Non-pigmented ciliary epithelial cell (primary cell): ENCODE data around the gene SAAL1.
A peak's percentile ranks its signal among the peaks of the same experiment; 100 is the strongest.

Source experiments
- DNase-seq: peaks from one replicate; pipeline ENCODE4 v3.0.0-alpha.2; 2010; ENCODE audit warnings: low read depth

SAAL1 gene

DNA sequence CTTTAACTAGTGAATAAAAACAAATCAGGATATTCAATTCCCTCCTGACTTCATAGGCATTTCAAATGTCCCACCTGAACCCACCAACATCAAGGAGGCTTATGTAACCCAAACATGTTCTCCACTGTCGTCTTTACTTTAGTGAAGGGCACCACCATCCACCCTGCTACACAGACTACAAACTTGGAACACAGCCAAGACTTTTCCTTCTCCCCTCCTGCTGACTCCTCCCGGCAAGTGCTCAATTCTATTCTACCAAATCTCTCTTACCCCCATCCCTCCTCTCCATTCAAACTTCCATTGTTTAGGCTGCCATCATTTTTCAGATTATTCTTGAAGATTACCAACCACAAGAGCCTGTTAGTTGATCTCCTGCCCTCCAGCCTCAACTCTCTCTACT is 24.3 kb downstream of the SAAL1 start:
- DNase-seq, result no peak

GRCh38 chr11:18080451-18080850 is 25.4 kb downstream of the SAAL1 start:
- no peak for DNase-seq

DNA sequence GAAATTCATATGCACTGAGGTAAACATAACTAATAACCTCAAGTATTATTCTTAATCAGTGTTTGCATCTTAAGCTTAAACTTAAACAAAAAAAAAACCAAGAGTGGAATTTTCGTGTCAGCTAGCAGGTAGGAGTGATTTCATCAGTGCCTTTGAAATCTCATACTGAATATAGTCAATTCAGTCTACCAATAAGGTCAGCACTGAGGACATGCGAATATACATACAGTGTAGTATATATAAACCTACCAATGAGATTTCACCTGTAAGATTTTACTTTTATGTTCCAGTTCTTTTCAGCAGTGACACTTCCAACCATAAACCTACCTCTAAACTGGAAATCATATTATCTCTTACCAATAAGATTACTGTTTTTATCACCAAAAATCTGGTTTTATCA is 27.0 kb downstream of the SAAL1 start:
- DNase-seq, result no peak

GRCh38 chr11:18075444-18075843 is 30.4 kb downstream of the SAAL1 start:
- DNase-seq, result no peak

DNA sequence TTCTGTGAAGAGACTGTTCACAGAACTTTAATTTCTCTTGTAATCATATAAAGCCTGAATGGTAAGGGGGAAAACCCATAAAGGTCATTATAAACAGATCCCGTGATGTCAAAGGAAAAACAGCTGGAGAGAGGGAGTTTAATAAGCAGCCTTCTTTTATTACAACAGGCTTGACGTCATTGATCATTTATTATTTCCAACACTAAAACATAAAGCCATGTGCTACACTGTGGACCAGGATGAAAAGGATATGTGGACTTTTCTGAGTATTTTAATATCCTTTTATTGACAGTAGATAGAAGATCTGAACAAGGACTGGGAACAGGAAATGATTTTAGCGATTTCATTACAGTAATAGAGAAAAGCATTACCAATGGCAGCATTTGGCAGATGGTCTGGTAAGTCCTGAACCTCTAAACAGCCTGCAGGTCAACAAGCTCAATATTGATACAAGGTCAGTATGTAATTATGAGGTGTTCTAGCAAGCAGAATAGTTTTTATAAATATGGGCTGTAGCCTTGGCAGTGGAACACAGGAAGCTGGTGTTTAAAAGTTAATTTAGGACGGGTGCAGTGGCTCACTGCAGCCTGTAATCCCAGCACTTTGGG is 34.7 kb downstream of the SAAL1 start:
- DNase-seq, result no peak

DNA sequence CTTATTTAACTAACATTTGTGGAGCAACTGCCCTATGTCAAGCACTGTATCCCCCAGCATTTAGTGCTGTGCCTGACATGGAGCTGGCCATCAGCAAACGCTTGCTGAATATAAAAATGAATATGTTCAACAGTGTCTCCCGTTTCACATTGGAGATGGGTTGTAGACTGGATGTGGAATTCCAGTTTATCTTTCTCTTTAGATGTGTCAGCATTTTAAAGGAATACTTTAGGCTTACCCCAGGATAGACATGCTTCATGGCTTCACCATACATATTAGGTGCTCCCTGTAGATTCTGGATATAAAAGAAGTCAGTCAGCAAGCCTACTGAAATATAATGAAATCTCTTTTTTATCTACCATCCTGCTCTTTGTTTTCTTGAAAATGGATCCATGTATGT is 38.5 kb downstream of the SAAL1 start:
- DNase-seq, result no peak

GRCh38 chr11:18066626-18067025 is 39.3 kb downstream of the SAAL1 start:
- DNase-seq, result no peak

DNA sequence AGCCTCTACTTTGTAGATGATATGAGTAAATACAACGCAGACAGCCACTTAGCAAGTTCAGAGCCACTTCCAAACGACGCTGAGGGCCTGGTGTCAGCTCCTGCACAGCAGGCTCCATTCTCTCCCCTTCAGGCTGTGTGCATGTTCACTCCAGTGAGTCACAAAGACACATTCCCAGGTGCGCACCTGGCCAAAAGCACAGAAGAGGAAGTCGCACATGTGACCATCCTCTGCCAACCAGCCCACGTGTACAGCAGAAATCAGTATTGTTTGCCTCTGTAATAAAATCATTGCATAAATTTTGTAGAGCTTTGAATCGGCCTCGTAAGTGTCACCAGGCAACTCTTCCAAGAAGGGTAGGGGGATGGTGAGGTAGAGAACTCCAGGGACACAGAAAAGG is 40.3 kb downstream of the SAAL1 start:
- DNase-seq, result no peak

- DNase-seq, result no peak
Measured at GRCh38 chr11:18064450-18065054, 41.3 kb downstream of the SAAL1 start.

DNA sequence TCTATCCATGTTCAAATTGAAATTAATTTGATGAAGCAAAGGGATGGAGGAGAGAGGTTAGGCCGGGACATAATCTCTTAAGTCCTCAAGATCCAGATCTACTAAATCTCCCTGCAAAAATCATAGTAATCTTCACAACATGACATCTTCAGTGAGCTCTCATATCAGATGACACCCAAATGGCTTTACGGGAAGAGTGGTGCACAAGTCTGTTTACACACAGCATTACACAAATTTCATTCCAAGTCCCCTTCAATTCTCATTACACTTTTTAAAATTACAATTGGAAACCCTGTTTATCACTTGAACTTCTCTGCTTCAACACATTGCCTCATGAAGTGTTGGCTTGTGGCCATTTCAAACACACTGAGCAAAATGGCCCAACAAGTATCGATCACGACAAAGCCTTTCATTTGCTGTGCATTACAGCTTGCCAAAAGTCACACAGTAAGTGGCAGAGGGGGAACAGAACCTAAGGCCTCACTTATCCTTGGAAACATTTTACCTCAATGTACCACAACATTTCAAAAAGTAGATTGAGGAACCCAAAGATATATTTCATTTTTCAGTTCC is 41.9 kb downstream of the SAAL1 start:
- no peak for DNase-seq

GRCh38 chr11:18063125-18063524 is 42.8 kb downstream of the SAAL1 start:
- no peak for DNase-seq

DNA sequence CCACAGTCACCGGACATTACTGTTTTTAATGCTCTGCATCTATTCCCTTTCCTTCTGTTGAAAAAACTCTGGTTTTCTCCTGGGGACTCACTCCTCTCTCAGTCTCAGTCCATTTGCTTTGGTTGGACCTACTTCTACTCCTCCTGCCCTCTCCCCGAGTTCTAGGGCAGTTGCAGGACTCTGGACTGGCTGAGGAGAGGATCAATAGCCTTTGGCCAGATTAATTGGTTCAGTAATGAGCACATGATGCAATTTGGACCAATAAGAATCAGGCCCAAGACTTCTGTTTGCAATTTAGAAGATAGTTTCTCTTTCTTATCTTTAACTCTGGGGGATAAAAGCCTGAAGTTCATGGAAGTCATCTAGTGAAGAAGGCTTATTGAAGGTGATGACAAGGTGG is 44.5 kb downstream of the SAAL1 start:
- no peak for DNase-seq

- no peak for DNase-seq
Measured at GRCh38 chr11:18056561-18057181, 49.2 kb downstream of the SAAL1 start.

- DNase-seq, result no peak
Measured at GRCh38 chr11:18054511-18055103, 51.3 kb downstream of the SAAL1 start.

GRCh38 chr11:18050848-18051247 is 55.0 kb downstream of the SAAL1 start:
- DNase-seq, result no peak

GRCh38 chr11:18046116-18046777 is 59.6 kb downstream of the SAAL1 start, which contains the start of gene TPH1:
Gene TPH1, minus strand, starts transcription at chr11:18046269. Its CDS starts 5,507 bp downstream, at chr11:18040762.
- DNase-seq, result peak; percentile 23

- no peak for DNase-seq
Measured at GRCh38 chr11:18036456-18036855, 69.4 kb downstream of the SAAL1 start.
